Esophagus squamous epithelium (tissue), 4 donors: Measurements from ENCODE around the gene CELF4.

ENCODE experiments used
- POLR2A ChIP-seq, 4 donors: fragments of 450-650 bp; IDR thresholded peaks; one replicate each; pipeline ENCODE4 v1.6.1; 2017; ENCODE audit warnings: antibody characterized with exemption in 4 of 4, mild to moderate bottlenecking in 4 of 4, moderate library complexity in 3 of 4
- TF ChIP-seq, protein P1 (sequence below), 6 experiments: fragments of 450-650 bp in 4 of 6; fragments of 200-600 bp in 2 of 6; sonication (generic) in 2 of 6; IDR thresholded peaks; one replicate each; pipeline ENCODE4 v1.5.1; 2016 to 2019; ENCODE audit warnings: antibody characterized with exemption in 6 of 6, mild to moderate bottlenecking in 4 of 6, moderate library complexity in 4 of 6

DNA sequence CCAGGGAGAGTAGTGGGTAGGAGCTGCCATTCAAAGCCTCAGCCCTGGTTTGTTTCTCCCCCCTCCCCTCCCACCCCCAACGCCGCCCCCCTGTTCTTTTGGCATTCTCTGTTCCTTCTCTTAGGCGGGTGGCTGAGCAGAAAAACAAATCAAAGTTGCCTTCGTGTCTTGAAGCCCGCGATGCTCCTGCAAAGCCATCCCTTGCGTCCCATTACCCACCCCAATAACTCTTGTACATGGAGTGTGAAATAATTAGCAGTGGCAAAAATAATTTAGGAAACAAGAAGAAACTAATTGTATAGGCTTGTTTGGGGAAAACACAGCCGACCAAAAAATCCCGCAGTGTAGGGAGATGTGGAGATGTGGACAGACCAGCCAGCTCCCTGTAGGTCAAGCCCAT is 59.6 kb downstream of the CELF4 start:
- TF ChIP-seq, protein P1, sequence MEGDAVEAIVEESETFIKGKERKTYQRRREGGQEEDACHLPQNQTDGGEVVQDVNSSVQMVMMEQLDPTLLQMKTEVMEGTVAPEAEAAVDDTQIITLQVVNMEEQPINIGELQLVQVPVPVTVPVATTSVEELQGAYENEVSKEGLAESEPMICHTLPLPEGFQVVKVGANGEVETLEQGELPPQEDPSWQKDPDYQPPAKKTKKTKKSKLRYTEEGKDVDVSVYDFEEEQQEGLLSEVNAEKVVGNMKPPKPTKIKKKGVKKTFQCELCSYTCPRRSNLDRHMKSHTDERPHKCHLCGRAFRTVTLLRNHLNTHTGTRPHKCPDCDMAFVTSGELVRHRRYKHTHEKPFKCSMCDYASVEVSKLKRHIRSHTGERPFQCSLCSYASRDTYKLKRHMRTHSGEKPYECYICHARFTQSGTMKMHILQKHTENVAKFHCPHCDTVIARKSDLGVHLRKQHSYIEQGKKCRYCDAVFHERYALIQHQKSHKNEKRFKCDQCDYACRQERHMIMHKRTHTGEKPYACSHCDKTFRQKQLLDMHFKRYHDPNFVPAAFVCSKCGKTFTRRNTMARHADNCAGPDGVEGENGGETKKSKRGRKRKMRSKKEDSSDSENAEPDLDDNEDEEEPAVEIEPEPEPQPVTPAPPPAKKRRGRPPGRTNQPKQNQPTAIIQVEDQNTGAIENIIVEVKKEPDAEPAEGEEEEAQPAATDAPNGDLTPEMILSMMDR (IDR thresholded peaks at IDR 0.05), result no peak
- TF ChIP-seq POLR2A (IDR thresholded peaks at IDR 0.05), result no peak
